Psoas muscle (tissue), 8 donors: ENCODE data around the gene OR5H2. TPM values are rescaled to one million over a fixed set of nuclear protein-coding genes. Genes with fewer than 3 reads are reported as not detected.

Experiments
- ATAC-seq, 4 donors: fragments of 200-7000 bp; cut with Tn5 transposase; one replicate each; pipeline ENCODE4 v1.9.1; 2020; ENCODE audit warnings: moderate library complexity in 3 of 4, mild to moderate bottlenecking in 2 of 4
- DNase-seq, 2 donors: peaks; one replicate each; pipeline ENCODE4 v3.0.0-alpha.2; 2020
- H3K27ac ChIP-seq: fragments of 200-600 bp; one replicate; pipeline ENCODE4 v1.8.0; 2022
- H3K27me3 ChIP-seq, 3 donors: fragments of 200-600 bp in 1 of 3; one replicate each; pipeline versions ENCODE4 v1.6.1 to v1.8.0; 2013 to 2022; ENCODE audit warnings: low read length in 2 of 3, mild to moderate bottlenecking in 2 of 3, moderate library complexity in 1 of 3; ENCODE audit not compliant: insufficient read depth in 3 of 3
- H3K36me3 ChIP-seq, 2 donors: fragments of 200-600 bp in 1 of 2; one replicate each; pipeline versions ENCODE4 v1.6.1 to v1.8.0; 2013 to 2022; ENCODE audit warnings: low read depth in 1 of 2, mild to moderate bottlenecking in 1 of 2, moderate library complexity in 1 of 2; ENCODE audit not compliant: insufficient read depth in 1 of 2
- H3K4me1 ChIP-seq: fragments of 200-600 bp; one replicate; pipeline ENCODE4 v1.8.0; 2022
- H3K4me3 ChIP-seq: fragments of 200-600 bp; one replicate; pipeline ENCODE4 v1.8.0; 2022; ENCODE audit warnings: mild to moderate bottlenecking
- H3K9me3 ChIP-seq: fragments of 200-600 bp; one replicate; pipeline ENCODE4 v1.8.0; 2022
- WGBS, 3 donors: extraction: QIAGEN DNeasy Blood & Tissue Kit; methylation state at CpG; one replicate each; pipeline versions ENCODE4 v1.1.6 to v1.1.7; 2013; 5-methylcytosine and 5-hydroxymethylcytosine counted together
- intact Hi-C, 2 donors: fragments of 100-400 bp; cut with DNase I; formaldehyde crosslinking; loops; one replicate each; pipeline versions ENCODE4 v1.11.0 to v1.14.2; 2022
- polyA plus RNA-seq, 3 donors: library from polyadenylated mRNA; stranded (reverse); fragments of 200-250 nt; gene quantifications; one replicate each; pipeline ENCODE4 v1.2.3, GENCODE V29; 2013
- total RNA-seq, 4 donors: library from RNA; stranded (reverse); fragmentation: NEBNext Ultra II Directional in 2 of 4; extraction: Animal tissue kit (Norgen Biotek cat#: 25700) in 2 of 4; gene quantifications; one replicate each; pipeline versions ENCODE4 v1.2.1 to v1.2.4, GENCODE V29; 2021 to 2023
- TF ChIP-seq, protein P1 (sequence below): fragments of 200-600 bp; IDR thresholded peaks from one replicate; pipeline ENCODE4 v1.8.0; 2022; ENCODE audit warnings: antibody characterized with exemption
- donor health status: healthy with polysubstance abuse.
- donor health status: DM: no; HTN: no; CAD: no; lungs with moderate emphysema.
- donor health status: Bipolar disorder and iron deficiency.
- donor health status: healthy.
- donor health status: DM: yes; HTN: yes; CAD: no.
- donor health status: DM: no; HTN: no; CAD: no.
- donor health status: DM: no; HTN: no; CAD: no.
- donor health status: DM: yes; HTN: yes; CAD: no.

OR5H2 gene
- total and polyA plus RNA-seq, 7 donors, result not detected

DNA sequence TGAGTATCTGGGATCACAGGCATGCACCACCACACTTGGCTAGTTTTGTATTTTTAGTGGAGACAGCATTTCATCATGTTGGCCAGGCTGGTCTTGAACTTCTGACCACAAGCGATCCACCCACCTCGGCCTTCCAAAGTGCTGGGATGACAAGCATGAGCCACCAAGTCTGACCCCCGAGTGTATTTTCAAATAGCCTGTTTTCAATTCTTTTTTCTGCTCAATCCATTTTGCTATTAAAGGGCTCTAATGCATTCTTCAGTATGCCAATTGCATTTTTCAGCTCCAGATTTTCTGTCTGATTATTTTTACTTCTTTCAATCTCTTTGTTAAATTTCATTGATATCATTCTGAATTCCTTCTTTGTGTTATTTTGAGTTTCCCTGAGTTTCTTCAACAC is 12.5 kb upstream of the OR5H2 start:
- Histone ChIP-seq H3K27ac (no peak overlapping the region), H3K36me3 (no peaks in the 10 kb centered on the region), H3K9me3 (peaks cover 12% of the 10 kb centered on the region), H3K27me3 (no peaks in the 10 kb centered on the region), H3K4me3 (no peak overlapping the region), H3K4me1 (no peaks in the 10 kb centered on the region)
- DNase-seq, result no peak
- intact Hi-C loops, result no loop called here
- WGBS, 3 donors, result 77 to 80% (median 79%) methylated on average over 3 of the region's 3 CpGs
- TF ChIP-seq, protein P1, sequence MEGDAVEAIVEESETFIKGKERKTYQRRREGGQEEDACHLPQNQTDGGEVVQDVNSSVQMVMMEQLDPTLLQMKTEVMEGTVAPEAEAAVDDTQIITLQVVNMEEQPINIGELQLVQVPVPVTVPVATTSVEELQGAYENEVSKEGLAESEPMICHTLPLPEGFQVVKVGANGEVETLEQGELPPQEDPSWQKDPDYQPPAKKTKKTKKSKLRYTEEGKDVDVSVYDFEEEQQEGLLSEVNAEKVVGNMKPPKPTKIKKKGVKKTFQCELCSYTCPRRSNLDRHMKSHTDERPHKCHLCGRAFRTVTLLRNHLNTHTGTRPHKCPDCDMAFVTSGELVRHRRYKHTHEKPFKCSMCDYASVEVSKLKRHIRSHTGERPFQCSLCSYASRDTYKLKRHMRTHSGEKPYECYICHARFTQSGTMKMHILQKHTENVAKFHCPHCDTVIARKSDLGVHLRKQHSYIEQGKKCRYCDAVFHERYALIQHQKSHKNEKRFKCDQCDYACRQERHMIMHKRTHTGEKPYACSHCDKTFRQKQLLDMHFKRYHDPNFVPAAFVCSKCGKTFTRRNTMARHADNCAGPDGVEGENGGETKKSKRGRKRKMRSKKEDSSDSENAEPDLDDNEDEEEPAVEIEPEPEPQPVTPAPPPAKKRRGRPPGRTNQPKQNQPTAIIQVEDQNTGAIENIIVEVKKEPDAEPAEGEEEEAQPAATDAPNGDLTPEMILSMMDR, result no peak
- no peak for ATAC-seq

DNA sequence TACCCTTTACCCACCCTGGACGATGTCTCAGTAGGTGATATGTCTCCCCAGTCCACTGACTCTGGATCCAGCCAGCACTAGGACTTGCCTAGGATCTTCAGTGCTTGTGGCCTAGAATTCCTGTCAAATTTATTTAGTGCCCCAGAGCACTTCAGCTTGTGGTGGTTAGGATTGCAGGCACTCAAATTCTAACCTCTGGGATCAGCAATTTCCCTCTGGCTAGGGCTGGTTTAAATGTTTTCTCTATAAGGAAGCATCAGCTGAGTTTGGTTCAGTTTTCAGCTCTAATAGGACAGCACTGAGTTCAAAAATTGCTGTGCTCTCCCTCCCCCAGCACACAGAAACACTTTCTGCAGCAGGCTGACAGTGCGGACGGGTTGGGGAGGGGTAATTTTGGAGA is 10.2 kb upstream of the OR5H2 start:
- Histone ChIP-seq H3K36me3 (no peaks in the 10 kb centered on the region), H3K27me3 (no peaks in the 10 kb centered on the region), H3K9me3 (peaks cover 12% of the 10 kb centered on the region), H3K4me3 (no peak overlapping the region), H3K27ac (no peak overlapping the region), H3K4me1 (no peaks in the 10 kb centered on the region)
- intact Hi-C loops, result no loop called here
- TF ChIP-seq, protein P1, result no peak
- no peak for DNase-seq
- WGBS, 3 donors, result 69 to 81% (median 80%) methylated on average over 3 of the region's 3 CpGs
- no peak for ATAC-seq

DNA sequence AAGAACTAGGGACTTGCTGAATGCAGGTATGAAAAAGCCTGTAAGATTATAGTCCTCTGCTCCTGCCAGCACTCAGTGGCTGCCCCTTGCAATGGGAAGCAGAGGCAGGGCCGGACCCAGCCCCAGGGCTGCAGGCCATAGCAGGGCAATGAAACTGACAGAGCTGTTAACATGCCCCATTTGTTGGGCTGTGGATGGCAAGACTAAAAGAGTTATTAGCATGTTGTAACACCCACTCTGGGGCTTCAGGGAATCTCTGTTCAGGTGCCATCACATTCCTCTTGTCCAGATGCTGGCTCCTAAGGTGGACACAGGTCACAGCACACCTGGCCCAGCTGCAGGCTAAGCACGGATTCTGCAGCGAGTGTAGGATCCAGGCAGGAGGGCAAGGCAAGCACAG is 7.4 kb upstream of the OR5H2 start:
- Histone ChIP-seq H3K4me3 (no peak overlapping the region), H3K9me3 (peaks cover 6% of the 10 kb centered on the region), H3K27me3 (no peaks in the 10 kb centered on the region), H3K4me1 (no peaks in the 10 kb centered on the region), H3K36me3 (no peaks in the 10 kb centered on the region), H3K27ac (no peak overlapping the region)
- DNase-seq (no peak), ATAC-seq (no peak)
- intact Hi-C loops, result no loop called here
- TF ChIP-seq, protein P1, result no peak
- 79 to 85% (median 82%) methylated on average over 3 of the region's 3 CpGs for WGBS, 3 donors

DNA sequence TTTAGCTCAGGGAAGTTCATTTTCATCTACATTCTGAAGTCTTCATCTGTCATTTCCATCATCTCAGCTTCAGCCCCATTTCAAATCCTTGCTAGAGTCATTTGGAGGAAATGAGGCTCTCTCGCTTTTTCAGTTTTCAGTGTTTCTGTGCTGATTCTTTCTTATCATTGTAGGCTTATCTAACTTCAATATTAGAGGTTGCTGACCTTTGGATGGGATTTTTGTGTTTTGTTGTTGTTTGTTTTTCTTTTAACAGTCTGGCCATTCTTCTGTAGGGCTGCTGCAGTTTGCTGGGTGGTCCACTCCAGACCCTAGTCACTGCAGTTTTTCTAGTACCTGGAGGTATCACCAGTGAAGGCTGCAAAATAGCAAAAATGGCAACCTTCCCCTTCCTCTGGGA is 8.6 kb downstream of the OR5H2 start:
- H3K27ac ChIP-seq, result no peak overlapping the region
- TF ChIP-seq, protein P1, result no peak
- no peaks in the 10 kb centered on the region for H3K36me3 ChIP-seq
- H3K9me3 ChIP-seq, result no peaks in the 10 kb centered on the region
- intact Hi-C loops, result no loop called here
- no peaks in the 10 kb centered on the region for H3K27me3 ChIP-seq
- DNase-seq, result no peak
- 73 to 88% (median 81%) methylated on average over 1 of the region's 1 CpG for WGBS, 3 donors
- H3K4me1 ChIP-seq, result no peaks in the 10 kb centered on the region
- no peak overlapping the region for H3K4me3 ChIP-seq
- ATAC-seq, result no peak

DNA sequence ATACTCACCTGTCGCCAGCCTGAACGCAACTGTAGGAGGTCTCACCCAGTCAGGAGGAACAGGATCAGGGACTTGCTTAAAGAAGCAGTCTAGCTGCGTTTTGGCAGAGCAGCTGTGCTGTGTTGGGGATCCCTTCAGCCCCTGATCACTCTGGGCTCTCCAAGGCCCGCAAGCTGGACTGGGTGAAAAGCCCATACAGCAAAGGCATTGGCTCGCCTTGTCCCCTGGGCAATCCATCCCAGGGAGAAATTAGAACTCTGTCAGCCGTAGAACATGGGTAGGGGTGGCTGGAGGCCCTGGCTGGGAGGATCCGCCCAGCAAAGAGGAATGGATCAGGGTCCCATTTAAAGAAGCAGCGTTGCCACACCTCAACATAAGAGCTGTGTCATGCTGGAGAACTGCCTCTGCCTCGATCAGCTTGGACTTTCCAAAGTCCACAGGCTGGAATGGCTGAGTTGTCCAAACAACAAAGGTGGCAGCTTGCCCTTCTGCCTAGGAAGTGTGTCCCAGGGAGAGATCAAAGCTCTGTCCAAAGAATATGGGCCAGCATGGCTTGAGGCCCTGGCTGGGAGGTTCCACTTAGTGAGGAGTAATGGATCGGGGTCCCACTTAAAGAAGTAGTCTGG is 9.1 kb downstream of the OR5H2 start:
- Histone ChIP-seq H3K9me3 (no peaks in the 10 kb centered on the region), H3K36me3 (no peaks in the 10 kb centered on the region), H3K4me1 (no peaks in the 10 kb centered on the region), H3K27me3 (no peaks in the 10 kb centered on the region), H3K4me3 (no peak overlapping the region), H3K27ac (no peak overlapping the region)
- WGBS, 3 donors, result 72 to 80% (median 77%) methylated on average over 10 of the region's 10 CpGs
- no peak for ATAC-seq
- TF ChIP-seq, protein P1, result no peak
- DNase-seq, result no peak
- intact Hi-C loops, result no loop called here
